Activated T-cell treated with anti-CD3 and anti-CD28 coated beads, Interleukin-2, amount 50 U/mL, for 48 hours (primary cell): Measurements from ENCODE around the gene SSX2IP.
"Not testable (repeated sequence)": the region's sequence is repeated elsewhere in the genome, so short reads cannot be mapped to it uniquely, and the experiment has no call there.

Source experiments
- DNase-seq, 2 experiments: peaks; one replicate each; pipeline ENCODE4 v3.0.0-alpha.2; 2020

The SSX2IP gene

GRCh38 chr1:84690397-84691121 lies at the start of gene SSX2IP:
Gene SSX2IP (minus strand): TSS chr1:84690461. CDS start chr1:84671219, 19,242 bp downstream.
- peak; percentile 99 to 100 for DNase-seq

GRCh38 chr1:84738237-84738636 lies 48.0 kb upstream of the SSX2IP start:
- DNase-seq, result no peak

GRCh38 chr1:84737590-84737989 lies 47.3 kb upstream of the SSX2IP start:
- no peak for DNase-seq

- no peak for DNase-seq
These were observed 46.7 kb upstream of the SSX2IP start for GRCh38 chr1:84736944-84737343.

DNA sequence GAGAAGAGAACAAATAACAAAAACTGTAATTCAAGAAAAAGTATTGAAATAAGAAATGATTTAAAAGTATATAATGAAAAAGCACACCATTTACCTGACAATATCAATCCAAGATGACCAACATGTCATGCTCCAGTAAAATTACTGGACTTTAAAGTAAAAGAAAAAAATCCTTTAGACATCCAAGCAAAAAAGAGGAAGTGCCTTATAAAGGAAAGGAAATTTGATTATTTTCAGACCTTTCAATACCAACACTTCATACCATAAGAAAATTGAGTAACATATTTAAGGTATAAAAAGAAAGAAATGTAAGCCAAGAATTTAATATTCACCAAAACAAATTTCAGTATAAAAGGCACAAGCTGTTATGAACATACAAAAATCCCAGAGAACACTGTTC lies 46.2 kb upstream of the SSX2IP start:
- DNase-seq, result no peak

DNA sequence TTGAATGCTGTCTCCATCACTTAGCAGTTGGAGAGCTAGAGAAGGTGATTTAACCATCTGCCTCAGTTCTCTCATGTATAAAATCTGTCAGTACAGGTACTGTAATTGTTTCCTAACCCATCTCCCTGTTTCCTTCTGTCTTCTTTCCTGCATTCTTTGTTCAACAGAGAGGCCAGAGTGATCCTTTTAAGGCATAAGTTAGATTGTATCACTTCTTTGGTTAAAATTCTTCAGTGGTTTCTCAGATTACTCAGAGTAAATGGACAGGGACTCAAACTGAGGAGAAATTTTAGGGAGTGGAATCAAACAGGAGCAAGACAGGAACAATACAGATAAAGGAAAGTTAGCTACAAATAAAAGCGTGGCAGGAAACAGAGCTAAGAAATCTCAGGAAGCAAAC lies 45.2 kb upstream of the SSX2IP start:
- no peak for DNase-seq

- no peak for DNase-seq
These were observed 42.3 kb upstream of the SSX2IP start for GRCh38 chr1:84732520-84732919.

DNA sequence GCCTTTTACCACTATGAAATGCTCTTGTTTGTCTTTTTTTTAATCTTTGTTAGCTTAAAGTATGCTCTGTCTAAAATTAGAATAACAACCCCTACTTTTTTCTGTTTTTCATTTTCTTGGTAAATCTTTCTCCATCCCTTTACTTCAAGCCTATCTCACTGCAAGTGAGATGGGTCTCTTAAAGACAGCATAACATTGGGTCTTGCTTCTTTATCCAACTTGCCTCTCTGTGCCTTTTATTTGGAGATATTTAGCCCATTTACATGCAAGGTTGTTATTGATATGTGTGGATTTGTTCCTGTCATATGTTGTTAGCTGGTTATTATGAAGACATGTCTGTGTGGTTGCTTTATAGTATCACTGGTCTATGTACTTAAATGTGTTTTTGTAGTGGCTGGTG lies 41.3 kb upstream of the SSX2IP start:
- DNase-seq, result no peak

- not testable (repeated sequence) for DNase-seq
These were observed 37.5 kb upstream of the SSX2IP start for GRCh38 chr1:84727711-84728110.

DNA sequence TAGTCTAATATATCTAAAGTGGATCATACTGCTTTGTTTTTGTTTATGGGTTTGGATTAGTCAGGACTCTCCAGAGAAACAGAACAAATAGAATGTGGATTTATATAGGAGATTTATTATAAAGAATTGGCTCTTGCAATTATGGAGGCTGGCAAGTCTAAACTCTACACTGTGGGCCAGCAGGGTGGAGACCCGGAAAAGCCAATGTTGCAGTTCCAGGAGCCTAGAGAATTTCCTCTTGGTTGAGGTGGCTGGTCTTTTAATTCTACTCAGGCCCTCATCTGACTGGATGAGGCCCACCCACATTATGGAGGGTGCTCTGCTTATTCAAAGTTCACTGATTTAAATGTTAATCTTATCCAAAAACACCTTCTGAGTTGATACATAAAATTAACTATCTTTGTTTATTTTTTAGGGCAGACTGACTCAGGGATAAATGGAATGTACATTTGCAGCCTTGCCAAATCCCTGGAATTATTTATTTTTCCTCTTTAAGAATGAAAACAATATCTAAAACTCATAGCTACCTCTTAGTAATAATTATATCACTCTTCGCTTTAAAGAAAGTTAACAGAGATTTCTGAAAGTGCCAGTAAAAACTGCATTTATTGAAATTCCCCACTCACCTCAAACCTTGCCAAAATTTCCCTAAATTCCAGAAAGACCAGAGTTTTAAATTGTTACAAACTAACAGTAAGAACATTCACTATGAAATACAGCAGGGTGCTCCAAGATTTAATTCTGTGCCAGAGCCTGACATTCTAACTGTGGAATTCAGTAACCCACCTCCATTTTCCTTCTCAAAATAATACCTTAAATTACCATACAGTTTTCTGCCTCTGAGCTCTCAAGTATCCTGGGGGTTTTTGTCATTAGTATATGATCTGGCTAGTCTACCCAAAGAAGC lies 36.6 kb upstream of the SSX2IP start:
- DNase-seq, result no peak

GRCh38 chr1:84724128-84724860 lies 34.0 kb upstream of the SSX2IP start:
- peak; percentile 68 to 70 for DNase-seq

GRCh38 chr1:84722794-84723193 lies 32.5 kb upstream of the SSX2IP start:
- no peak for DNase-seq

DNA sequence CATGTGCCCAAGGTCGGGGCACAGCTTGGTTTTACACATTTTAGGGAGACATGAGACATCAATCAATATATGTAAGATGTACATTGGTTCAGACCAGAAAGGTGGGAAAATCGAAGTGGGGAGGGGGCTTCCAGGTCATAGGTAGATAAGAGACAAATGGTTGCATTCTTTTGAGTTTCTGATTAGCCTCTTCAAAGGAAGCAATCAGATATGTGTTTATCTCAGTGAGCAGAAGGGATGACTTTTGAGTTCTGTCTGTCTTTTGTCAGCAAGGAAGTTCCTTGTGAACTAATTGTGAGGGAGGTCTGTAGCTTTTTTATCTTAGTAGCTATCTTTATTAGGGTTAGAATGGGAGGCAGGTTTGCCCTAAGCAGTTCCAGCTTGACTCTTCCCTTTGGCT lies 31.6 kb upstream of the SSX2IP start:
- DNase-seq, result not testable (repeated sequence)

GRCh38 chr1:84721152-84721551 lies 30.9 kb upstream of the SSX2IP start:
- no peak for DNase-seq

GRCh38 chr1:84720221-84720780 lies 30.0 kb upstream of the SSX2IP start:
- no peak for DNase-seq

DNA sequence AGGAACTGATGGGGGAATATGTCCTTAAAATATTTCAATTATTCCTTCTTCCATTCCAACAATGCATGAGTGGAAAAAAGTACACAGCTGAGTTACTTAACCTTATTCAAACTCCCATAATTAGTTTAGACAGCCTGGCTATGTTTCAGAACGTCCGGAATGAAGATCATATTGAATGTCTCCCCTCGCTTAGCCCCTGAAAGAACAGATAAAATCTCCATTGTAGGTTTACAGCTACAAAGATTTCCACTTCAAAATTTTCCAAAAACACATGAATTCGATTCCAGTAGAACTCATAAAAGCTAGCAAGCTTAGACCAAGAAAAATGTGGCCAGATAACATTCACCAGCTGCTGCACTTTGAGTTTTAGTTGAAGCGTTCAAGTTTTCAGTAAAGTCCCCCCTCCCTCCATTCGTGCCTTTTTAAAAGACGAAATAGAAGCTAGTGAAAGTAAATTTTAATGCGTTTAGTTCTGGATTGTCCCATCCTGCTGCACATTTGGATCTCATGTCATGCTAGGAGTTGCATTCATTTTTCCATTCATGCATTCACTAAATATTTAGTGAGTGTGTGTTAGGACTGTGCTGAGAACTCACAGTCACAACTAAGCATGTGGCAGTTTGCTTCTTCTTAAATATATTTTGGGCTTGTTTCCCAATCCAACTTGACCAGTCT lies 29.4 kb upstream of the SSX2IP start:
- no peak for DNase-seq

DNA sequence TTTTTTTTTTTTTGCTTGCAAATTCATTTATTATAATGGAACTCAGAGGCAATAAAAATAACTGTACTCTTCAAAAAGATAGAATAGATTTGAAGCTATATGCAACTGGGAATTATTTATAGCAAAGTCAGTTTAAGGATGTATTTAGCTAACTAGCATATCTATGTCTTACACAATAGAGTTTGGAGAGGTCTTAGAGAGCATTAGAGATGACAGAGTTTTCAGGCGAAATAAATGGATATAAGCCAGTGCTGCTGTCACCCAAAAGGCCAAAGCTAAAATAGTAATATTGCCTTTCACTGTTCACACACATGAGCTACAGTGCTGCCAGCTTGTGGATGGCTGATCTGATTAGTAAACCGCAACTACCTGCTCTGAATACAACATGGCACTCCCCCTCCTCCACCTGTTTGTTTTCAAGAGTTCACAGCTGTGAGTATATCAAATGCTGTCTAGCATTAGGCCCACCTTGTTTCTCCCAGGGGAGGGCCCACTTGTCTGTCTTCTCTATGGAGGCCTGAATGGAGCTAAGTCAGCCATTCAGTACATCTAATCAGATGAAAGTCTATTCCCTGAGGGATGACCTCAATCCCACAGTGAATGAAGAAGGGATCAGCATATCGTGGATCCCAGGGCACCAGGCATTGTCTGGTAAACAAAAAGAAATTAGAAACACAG lies 25.2 kb upstream of the SSX2IP start:
- DNase-seq, result no peak

GRCh38 chr1:84712276-84712874 lies 22.1 kb upstream of the SSX2IP start:
- no peak for DNase-seq

GRCh38 chr1:84711869-84712268 lies 21.6 kb upstream of the SSX2IP start:
- DNase-seq, result no peak

DNA sequence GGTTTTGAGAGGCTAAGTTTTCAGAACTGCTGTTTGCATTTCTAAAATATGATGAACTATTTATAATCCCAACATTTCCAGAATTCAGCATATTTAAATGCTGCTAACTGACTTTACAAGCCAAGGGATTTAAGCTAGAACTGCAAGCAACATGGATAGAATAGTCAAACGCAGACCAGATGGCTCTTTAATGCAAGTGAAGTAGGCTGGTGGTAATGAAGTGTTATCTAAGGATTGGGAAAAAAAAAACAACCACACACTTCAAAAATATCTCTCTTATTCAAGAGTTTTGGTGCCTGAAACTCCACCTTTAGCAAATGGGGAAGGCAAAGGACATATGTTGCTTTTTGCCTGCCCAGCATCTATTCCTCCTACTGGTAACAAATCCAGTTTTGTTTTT lies 20.9 kb upstream of the SSX2IP start:
- DNase-seq, result no peak

GRCh38 chr1:84709131-84709530 lies 18.9 kb upstream of the SSX2IP start:
- no peak for DNase-seq
